ENCODE measurements around the gene RASL10B.
"Not testable (repeated sequence)": the region's sequence is repeated elsewhere in the genome, so short reads cannot be mapped to it uniquely, and the experiment has no call there.

The RASL10B gene

DNA sequence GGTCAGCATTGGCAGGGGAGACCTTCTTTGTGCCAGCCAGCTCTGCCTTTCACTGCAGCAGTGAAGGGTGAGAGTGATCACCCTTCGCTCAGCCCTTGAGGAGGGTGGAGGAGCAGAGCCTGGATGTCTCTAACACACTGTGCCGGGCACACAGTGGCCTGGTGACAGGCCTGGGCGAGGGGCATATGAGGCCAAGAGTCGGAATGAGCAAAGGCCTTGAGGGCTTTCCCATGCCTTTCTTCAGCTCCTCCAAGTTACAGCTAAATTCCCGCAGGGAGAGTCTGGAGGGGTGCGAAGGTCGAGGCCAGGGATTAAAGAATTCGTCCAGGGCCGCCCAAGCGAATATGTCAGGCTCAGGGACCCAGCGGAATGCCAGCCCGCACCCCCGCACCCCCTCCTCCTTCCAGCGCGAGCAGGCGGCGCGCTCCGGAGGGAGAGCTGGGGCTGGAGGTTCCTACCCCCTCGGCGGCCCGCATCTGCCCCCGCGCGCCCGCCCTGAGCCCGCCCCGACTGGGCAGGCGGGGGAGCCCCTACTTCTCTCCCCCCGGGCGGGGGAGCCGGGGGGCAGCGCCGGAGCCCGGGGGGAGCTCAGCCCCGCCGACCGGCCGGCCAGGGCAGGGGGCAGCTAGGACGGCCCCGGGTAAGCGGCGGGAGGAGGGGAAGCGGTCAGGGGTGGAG, at the start of gene RASL10B:
Gene RASL10B (plus strand): TSS at position 401 of the 678 bp plus-strand sequence. CDS start 3,546 bp downstream, outside the sequence.
- peak; percentile 92 for DNase-seq (ENCODE audit: low spot score)

- no peak for DNase-seq (ENCODE audit: low spot score)
Observed at GRCh38 chr17:35683591-35683990, 47.8 kb upstream of the RASL10B start.

DNA sequence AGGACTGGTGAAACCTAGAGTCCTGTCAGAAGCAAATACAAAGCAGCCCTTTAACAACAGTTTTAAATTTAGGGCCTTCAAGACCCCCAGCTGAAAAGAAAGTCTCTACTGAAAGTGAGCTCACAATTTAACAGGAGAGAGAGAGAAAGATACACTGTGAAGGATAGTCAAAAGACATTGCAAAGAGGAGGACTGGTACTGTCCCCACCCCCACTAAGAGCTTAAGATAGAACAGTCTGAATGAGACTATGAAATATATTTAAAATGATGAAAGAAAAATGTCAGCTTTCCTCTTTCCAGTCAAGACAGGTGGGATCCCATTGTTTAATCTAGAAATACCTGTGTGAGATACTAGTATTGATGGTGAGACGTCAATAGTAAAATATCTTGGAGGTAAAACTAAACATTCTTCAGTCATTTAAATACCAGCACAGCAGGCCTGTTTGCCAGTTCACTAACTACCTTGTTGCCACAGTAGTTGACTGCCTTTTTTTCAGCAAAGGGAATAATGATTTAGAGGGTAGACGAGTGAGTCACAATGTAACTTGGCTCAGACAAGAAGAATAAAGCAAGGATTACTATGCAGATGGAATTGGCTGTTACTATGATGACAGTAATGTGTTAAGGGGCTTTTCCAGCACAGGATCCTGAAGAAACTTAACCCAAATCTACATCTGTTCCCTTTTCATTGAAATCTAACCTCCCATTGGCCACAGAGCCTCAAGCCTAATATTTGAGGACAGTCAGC, 47.2 kb upstream of the RASL10B start:
- DNase-seq (ENCODE audit: low spot score), result no peak

GRCh38 chr17:35692512-35693210, 38.8 kb upstream of the RASL10B start:
- no peak for DNase-seq (ENCODE audit: low spot score)

DNA sequence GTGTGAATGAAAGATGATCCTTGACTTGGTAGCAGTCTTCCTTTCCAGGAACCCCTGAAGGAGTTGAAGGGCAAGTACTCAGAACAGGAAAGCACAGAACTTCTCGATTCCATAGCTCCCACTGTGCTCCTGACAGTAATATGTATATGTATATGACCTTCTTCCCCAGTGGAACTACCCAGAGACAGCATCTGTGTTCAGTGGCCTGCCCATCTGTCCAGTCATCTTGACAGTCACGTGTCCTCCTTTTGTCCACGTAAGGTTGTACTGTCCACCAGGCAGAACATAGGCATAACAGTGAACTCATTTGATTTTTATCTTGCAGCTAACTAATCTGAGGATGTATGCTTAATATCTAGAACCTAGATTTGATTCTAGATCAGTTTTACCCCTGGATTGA, 37.8 kb upstream of the RASL10B start:
- DNase-seq (ENCODE audit: low spot score), result no peak

DNA sequence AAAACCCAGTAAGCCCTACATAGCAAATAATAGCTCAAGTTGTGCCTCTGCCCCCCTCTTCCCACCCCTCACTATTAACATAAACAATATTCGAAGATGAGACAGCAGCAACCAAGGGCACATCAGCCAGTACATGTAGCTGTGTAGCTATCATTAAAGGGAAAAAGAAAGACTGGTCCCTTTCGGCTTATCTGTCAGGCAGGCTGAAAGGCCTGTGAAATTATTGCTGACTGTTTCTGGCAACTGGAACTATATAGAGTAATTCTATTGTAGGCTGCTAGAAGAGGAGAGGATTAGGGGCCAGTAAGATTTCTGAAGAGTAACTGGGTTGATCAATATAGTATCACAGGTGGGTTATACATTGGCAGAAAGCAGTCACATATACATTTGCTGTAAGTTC, 36.5 kb upstream of the RASL10B start:
- no peak for DNase-seq (ENCODE audit: low spot score)

- DNase-seq (ENCODE audit: low spot score), result no peak
Observed at GRCh38 chr17:35695613-35696012, 35.8 kb upstream of the RASL10B start.

- DNase-seq (ENCODE audit: low spot score), result no peak
Observed at GRCh38 chr17:35698800-35699199, 32.6 kb upstream of the RASL10B start.

- DNase-seq (ENCODE audit: low spot score), result no peak
Observed at GRCh38 chr17:35700150-35700549, 31.3 kb upstream of the RASL10B start.

- no peak for DNase-seq (ENCODE audit: low spot score)
Observed at GRCh38 chr17:35701491-35701890, 29.9 kb upstream of the RASL10B start.

DNA sequence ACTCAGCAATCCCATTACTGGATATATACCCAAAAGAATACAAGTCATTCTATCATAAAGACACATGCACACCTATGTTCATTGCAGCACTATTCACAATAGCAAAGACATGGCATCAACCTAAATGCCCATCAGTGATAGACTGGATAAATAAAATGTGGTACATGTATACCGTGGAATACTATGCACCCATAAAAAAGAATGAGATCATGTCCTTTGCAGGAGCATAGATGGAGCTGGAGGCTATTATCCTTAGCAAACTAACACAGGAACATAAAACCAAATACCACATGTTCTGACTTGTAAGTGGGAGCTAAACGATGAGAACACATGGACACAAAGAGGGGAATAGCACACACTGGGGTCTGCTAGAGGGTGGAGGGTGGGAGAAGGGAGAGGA, 28.1 kb upstream of the RASL10B start:
- DNase-seq (ENCODE audit: low spot score), result not testable (repeated sequence)

- no peak for DNase-seq (ENCODE audit: low spot score)
Observed at GRCh38 chr17:35705230-35705629, 26.2 kb upstream of the RASL10B start.

- DNase-seq (ENCODE audit: low spot score), result no peak
Observed at GRCh38 chr17:35705705-35706104, 25.7 kb upstream of the RASL10B start.

GRCh38 chr17:35708149-35708548, 23.3 kb upstream of the RASL10B start:
- DNase-seq (ENCODE audit: low spot score), result no peak

- DNase-seq (ENCODE audit: low spot score), result no peak
Observed at GRCh38 chr17:35708951-35709350, 22.5 kb upstream of the RASL10B start.

DNA sequence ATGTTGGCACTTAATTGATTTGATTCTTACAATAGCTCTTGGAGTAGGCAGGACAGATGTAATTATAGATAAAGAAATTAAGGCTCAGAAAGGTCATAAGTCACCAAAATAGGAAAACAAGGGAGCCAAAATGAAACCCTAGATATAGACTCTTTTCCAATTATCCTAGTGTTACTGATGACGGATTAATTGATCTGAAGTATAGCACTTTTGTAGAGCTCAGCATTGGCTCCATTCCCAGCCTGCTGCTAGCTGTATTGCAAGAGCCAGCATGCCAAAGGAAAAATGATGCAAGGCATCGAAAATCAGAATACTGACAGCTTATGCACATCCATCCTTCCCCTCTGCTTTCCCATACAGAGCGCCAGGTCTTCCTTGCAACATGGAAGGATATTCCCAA, 21.6 kb upstream of the RASL10B start:
- DNase-seq (ENCODE audit: low spot score), result no peak

DNA sequence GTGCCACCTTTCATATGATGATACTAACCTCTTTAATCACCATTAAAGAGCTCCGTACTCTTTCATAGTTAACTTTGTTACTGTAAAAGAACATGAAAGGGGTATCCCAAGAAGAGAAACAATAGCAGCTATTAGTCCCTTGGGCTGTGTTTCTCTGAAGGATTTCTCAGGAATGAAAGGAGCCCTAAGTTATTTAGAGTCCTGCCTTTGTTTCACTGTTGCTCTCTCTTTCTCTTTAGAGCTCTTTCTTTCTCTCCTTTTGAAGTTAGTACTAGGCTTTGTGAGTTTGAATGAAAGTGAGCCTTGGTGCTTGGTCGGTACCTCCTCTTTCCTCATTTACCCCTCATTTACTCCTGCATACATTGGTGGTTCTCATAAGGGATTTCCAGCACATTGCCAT, 20.5 kb upstream of the RASL10B start:
- no peak for DNase-seq (ENCODE audit: low spot score)

DNA sequence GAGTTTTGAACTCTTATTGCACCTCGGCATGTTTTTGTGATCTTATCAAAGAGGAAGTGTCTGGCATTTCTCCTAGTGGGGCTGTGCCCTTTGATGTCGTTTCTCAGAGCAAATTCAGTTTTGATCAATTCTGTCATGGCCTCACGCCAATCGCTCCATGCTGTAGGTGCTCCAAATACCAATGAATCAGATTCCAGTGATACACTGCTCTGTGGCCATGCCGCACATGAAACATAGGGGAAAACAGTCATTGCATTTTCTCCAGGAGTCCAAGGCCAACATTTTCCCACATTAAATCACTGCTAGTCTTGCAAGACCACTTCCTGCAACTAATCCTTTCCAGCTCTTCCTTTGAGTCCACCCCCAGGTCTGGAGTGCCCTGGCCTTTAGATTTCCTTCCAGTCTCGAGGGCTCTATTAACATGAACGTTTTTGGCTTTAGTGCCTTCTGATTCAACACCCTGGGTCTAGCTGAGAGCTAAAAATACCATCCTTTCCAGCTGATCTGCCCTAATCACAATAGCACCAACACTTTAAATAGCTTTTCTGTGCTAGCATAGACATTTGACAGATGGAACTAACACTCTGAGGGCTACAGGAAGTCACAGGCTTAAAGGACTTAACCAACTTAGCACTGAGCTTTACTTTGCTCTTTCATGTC, 18.2 kb upstream of the RASL10B start:
- no peak for DNase-seq (ENCODE audit: low spot score)

- DNase-seq (ENCODE audit: low spot score), result no peak
Observed at GRCh38 chr17:35714988-35715387, 16.5 kb upstream of the RASL10B start.

DNA sequence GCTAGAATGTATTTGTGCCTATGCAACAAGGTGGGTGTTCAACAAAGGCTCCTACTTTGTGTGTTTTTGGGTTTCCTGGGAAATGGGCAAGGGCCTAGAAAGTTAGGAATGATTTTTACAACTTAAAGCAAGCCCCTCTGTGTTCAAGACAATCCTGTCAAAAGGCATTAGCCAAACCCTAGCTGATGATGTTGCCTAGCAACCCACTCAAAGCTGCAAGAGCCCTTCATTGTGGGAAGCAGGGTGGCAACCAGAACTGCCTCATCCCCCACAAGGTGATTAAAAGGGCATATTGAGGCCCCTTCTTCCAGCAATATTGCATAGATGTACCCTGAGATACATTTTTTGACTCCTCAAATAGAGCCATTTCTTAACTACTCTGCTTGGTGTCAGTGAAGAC, 16.0 kb upstream of the RASL10B start:
- peak; percentile 79 for DNase-seq (ENCODE audit: low spot score)

DNA sequence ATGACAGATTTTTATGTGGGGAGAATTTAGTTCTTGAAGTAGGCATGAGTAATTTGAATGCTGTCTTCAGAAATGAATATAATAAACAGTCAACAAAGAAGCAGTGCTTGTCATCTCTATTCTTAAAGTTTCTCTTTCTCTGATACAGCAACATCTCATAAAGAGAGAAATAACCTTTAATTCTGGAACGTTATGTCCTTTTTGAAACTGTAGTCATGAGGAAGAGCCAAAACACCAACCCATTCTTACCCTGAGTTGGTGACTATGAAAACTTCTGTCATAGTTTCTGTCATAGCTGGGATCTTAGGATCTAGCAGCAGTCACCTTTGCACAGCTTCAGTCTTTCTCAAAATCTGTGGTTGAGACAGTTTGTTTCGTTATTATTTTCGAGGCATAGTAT, 15.3 kb upstream of the RASL10B start:
- no peak for DNase-seq (ENCODE audit: low spot score)

DNA sequence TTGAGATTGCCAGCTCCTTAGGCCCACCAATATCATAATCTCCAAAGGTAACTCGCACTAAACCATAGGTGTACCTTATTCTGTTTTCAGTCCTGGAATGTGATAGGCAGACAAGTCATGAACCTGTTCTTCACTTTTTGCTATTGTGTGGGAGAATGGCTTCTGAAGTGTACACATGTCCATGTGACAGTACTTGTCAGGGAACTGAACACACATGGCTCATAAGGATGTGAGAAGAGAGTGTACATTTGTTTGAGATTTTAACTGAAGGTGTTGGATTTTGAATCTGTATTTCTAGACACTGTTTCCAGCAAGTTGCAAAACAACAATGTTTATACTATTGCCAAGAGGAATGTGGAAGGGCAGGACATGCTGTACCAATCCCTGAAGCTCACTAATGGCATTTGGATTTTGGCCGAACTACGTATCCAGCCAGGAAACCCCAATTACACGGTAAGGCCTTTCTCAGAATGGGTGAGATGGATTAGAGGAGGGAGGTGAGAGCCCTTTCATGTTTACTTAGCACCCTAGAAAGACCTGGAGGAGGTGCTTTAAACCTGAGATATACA, 14.5 kb upstream of the RASL10B start:
- DNase-seq (ENCODE audit: low spot score), result no peak
